GM18519 (cell line): ENCODE results near the gene FAM114A1.
A peak's percentile ranks its signal among the peaks of the same experiment; 100 is the strongest.

ENCODE experiments used
- ATAC-seq: cut with Tn5 transposase; IDR thresholded peaks from one replicate; pipeline ENCODE4 v1.9.1; 2021; ENCODE audit warnings: mild to moderate bottlenecking, moderate library complexity; ENCODE audit not compliant: unreplicated experiment, low FRiP score

Gene FAM114A1

DNA sequence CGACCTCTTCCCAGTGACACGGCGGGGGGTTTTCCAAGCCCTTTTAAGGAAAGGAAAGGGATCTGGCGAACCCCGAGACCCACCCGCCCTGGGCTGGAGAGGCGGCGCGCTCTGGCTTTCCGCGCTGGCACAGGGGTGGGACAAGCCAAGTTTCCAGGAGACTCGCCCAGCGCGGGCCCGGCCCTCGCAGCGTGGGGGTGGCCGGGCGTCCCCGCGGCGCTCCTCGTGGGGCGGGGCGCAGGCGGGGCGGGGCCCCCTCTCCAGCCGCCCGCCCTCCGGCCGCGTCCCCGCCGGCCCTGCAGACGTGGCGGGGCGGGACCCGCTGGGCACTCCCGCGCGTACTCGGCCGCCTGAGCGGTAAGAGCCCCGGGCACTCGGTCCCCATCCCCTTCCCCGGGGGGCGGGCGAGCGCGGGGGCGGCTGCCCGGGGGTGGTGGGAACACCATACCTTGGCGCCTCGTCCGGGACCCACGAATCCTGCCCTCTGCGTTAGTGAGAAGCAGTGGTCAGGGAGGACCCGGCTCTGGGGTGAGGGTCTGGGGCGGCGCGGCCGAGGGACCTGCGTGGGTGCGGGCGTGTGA, at the start of gene FAM114A1:
Gene FAM114A1, plus strand, starts transcription at position 329 of the 581 bp plus-strand sequence. CDS start 10,273 bp downstream, outside the sequence.
- ATAC-seq = peak; percentile 68

- peak; percentile 36 for ATAC-seq
Measured at GRCh38 chr4:38818441-38818976, 49.1 kb upstream of the FAM114A1 start.

GRCh38 chr4:38819569-38819968, 48.0 kb upstream of the FAM114A1 start:
- no peak for ATAC-seq

DNA sequence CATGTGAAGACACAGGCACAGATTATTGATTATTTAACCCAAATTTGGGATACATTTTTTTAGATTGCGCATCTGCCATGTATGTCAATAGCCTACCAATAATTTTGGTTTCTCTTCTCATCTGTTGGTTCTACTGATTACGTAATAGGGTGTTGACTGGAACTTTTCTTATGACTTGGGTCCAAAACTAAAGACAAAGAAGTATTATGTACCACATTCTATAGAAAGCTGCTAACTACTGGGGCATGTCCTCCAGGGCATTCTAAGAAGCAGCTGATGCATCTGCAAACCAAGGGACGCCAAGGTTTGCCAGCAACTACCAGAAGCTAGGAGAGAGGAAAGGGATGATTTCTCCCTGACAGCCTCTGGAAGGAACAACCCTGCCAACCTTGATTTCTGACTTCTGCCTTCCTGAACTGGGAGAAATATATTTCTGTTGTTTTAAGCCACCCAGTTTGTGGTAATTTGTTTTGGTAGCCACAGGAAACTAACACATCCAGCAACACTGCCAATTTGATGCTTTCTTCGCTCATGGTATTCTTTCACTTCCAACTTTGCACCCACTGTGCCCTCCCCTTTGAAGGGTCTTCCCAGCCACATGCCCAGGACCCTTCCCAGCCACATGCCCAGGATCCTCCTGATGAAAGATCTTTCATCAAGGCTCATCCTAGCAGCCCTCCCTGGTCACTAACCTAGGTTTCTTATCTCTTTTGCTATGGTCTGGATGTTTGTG, 47.1 kb upstream of the FAM114A1 start:
- ATAC-seq = peak; percentile 40

- ATAC-seq = no peak
Measured at GRCh38 chr4:38821739-38822138, 45.9 kb upstream of the FAM114A1 start.

DNA sequence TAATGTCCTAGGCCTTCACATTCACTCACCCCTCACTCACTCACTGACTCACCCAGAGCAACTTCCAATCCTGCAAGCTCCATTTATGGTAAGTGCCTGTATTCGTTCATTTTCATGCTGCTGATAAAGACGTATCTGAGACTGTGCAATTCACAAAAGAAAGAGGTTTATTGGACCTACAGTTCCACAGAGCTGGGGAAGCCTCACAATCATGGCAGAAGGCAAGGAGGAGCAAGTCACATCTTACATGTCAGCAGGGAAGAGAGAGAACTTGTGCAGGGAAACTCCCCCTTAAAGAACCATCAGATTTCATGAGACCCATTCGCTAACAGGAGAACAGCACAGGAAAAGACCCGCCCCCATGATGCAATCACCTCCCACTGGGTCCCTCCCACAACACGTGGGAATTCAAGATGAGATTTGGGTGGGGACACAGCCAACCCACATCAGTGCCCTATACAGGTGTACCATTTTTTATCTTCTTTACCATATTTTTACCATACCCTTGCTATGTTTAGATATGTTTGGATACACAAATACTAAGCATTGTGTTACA, 44.8 kb upstream of the FAM114A1 start:
- ATAC-seq = no peak

- no peak for ATAC-seq
Measured at GRCh38 chr4:38823766-38824165, 43.8 kb upstream of the FAM114A1 start.

DNA sequence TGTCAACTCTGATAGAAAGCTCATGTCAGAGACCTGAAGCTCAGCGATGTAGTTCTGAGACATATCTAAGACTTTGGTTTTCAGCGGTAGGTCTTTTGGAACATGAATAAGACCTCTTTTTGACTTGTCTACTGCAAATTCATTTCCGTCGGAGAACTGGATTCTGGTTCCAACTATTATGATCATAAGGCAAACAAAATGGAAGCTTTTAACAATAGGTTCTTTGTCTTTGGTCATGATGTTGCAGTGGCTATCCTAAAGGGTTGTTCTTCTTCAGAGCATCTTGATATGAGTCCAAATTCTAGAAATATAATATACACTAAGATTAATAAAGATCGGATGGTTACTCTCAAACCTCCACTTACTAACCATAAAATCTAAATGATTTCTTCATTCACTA, 38.4 kb upstream of the FAM114A1 start:
- no peak for ATAC-seq

GRCh38 chr4:38831653-38832052, 36.0 kb upstream of the FAM114A1 start:
- no peak for ATAC-seq

GRCh38 chr4:38832206-38832605, 35.4 kb upstream of the FAM114A1 start:
- ATAC-seq = no peak

GRCh38 chr4:38832624-38833528, 34.7 kb upstream of the FAM114A1 start:
- ATAC-seq = no peak

- ATAC-seq = no peak
Measured at GRCh38 chr4:38834570-38834969, 33.0 kb upstream of the FAM114A1 start.

- ATAC-seq = no peak
Measured at GRCh38 chr4:38837334-38837733, 30.3 kb upstream of the FAM114A1 start.

DNA sequence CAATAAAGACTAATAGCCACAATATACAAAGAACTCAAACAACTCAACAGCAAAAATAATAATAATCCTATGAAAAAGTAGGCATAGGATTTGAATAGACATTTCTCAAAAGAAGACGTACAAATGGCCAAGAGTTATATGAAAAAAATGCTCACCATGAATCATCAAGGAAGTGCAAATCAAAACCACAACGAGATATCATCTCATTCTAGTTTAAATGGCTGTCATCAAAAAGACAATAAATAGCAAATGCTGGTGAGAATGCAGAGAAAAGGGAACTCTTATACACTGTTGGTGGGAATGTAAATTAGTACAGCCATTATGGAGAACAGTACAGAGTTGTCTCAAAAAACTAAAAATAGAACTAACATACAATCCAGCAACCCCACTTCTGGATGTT, 29.8 kb upstream of the FAM114A1 start:
- ATAC-seq = no peak

DNA sequence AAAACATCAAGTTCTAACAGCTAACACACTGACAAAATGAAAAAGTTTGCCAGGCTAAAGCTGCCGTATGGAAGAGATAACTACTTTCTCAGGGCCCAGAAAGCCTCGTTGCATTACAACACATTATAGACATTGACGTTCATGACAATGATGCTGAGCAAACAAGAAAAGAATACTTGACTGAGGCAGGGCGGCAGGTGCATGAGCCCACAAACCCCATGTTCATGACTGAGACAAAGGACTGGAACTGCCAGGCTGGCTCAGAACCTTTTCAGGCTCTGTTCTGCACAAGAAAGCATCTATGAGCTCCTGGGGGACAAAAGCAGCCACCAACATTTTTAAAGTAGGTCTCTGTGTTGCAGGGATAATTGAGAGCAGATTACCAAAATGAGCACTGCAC, 24.6 kb upstream of the FAM114A1 start:
- no peak for ATAC-seq

DNA sequence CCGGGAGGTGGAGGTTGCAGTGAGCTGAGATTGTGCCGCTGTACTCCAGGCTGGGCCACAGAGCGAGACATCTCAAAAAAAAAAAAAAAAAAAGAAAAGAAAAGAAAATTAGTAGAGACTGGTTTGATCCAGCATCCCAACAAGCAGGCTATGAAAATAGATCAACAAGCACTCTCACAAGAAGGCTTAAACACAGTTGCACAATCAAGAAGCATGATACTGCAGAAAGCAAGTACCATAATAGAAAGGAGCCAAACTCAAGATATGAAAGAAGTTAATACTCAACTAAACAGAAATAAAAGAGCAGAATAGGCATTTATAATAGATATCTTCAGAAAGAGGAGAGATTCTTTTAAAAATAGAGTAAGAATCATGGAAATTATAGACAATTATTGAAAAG, 21.6 kb upstream of the FAM114A1 start:
- ATAC-seq = no peak

- ATAC-seq = no peak
Measured at GRCh38 chr4:38855466-38855865, 12.1 kb upstream of the FAM114A1 start.

DNA sequence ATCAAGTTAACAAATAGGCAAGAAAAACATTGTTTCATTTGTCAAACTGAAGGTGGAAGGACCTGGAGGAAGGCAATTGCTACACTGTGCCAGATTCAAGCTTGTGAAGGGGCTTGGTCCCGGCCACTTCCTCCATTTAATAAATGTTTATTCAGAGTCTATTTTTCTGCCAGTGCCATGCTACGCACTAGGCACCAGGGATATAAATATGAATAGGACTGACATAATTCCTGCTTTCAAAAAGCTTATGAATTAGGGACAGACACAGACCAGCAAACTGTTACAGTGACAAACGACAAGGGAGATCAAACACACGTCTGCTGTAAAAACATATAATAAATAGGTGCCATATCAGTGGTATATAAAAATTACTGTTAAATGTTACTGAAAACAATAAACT, 11.6 kb upstream of the FAM114A1 start:
- no peak for ATAC-seq

GRCh38 chr4:38856524-38857337, 10.9 kb upstream of the FAM114A1 start, which contains the start of gene TLR6:
TLR6 (minus strand) TSS chr4:38856817; CDS start chr4:38829473, 27,344 bp downstream.
- ATAC-seq = no peak
